Esophagus squamous epithelium (tissue), 5 donors: ENCODE measurements around the gene VPS37B. TPM values are rescaled to one million over a fixed set of nuclear protein-coding genes. Genes with fewer than 3 reads are reported as not detected.
"Not testable (repeated sequence)": the region's sequence is repeated elsewhere in the genome, so short reads cannot be mapped to it uniquely, and the experiment has no call there.

Experiments
- DNase-seq: peaks from one replicate; lab custom pipeline; 2025; lab: John Stamatoyannopoulos, UW
- H3K27ac ChIP-seq, 4 donors: fragments of 200-600 bp; sonication (generic); one replicate each; pipeline ENCODE4 v1.5.1; 2016 to 2019; ENCODE audit warnings: mild to moderate bottlenecking in 1 of 4
- H3K27me3 ChIP-seq, 4 donors: fragments of 200-600 bp; sonication (generic); 1 replicate in 3 of 4; 2 replicates in 1 of 4; pipeline versions ENCODE4 v1.5.1 to v1.6.0; 2017 to 2021; ENCODE audit warnings: antibody characterized with exemption in 1 of 4
- H3K36me3 ChIP-seq, 3 donors: fragments of 200-600 bp; sonication (generic); one replicate each; pipeline ENCODE4 v1.5.1; 2016 to 2019
- H3K4me1 ChIP-seq, 3 donors: fragments of 200-600 bp; sonication (generic); one replicate each; pipeline ENCODE4 v1.5.1; 2017 to 2019
- H3K4me3 ChIP-seq, 4 donors: fragments of 200-600 bp; sonication (generic); 1 replicate in 3 of 4; 2 replicates in 1 of 4; pipeline ENCODE4 v1.5.1; 2016 to 2019; ENCODE audit warnings: mild to moderate bottlenecking in 2 of 4, moderate library complexity in 1 of 4
- H3K9me3 ChIP-seq, 3 donors: fragments of 200-600 bp; sonication (generic); one replicate each; pipeline ENCODE4 v1.5.1; 2016 to 2019
- CTCF ChIP-seq, 6 experiments: fragments of 450-650 bp in 4 of 6; fragments of 200-600 bp in 2 of 6; sonication (generic) in 2 of 6; IDR thresholded peaks; one replicate each; pipeline ENCODE4 v1.5.1; 2016 to 2019; ENCODE audit warnings: antibody characterized with exemption in 6 of 6, mild to moderate bottlenecking in 4 of 6, moderate library complexity in 4 of 6
- POLR2A ChIP-seq, 4 donors: fragments of 450-650 bp; IDR thresholded peaks; one replicate each; pipeline ENCODE4 v1.6.1; 2017; ENCODE audit warnings: antibody characterized with exemption in 4 of 4, mild to moderate bottlenecking in 4 of 4, moderate library complexity in 3 of 4
- WGBS, 2 donors: methylation state at CpG; one replicate each; pipeline ENCODE4 v1.1.5; 2018; 5-methylcytosine and 5-hydroxymethylcytosine counted together
- intact Hi-C: fragments of 100-400 bp; cut with DNase I; formaldehyde crosslinking; loops from one replicate; pipeline ENCODE4 v1.15.0; 2022
- total RNA-seq, 4 donors: library from RNA; depleted of rRNA; stranded (reverse); fragments of >200 nt; gene quantifications; one replicate each; pipeline ENCODE4 v1.1.0, GENCODE V29; 2016
- donor health status: DM: yes; HTN: yes; CAD: no.

VPS37B gene
- total RNA-seq, 4 donors from 2014 or later = 41.1 to 85.7 (median 69.5) TPM

DNA sequence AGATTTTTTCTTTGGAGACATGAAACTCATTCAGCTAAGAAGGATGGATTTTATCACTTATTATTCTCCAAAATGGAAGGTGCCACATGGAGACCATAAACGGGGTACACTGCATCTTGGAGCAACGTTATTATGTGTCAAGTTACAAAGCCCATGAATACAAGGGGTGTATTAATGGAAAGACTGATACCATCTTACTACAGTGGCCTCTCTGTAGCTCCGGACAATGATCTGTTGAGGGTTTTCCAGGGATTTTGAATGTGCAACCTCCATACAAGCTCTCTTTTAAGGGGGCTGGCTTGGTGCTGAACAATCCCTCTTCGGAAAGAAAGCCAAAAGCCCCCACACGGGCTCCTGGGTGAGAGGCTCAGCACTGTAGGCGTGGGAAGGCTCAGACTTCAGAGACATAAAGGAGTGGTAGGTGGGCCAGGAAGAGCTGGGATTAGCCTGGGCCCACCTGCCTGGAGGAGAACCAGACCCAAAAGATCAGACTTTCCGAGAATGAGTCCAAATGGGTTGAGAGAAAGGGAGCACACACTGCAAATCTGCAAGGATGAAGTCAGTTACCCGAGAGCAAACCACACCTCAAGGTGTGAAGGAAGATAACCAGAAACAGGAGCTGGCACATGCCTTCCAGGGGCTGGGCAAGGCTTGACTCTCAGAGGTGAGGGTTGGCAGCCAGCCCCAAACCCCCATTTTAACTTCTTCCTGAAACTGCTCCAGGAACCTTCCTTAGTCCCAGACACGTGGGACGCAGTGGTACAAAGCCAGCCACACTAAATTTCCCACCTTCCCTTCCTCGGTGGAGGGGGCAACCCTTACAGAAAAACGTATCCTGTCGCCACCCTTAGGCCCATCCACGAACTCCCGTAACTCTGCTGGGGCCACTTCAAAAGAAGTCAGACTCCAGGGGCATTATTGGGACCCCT is 1.5 kb downstream of the VPS37B start:
- no peaks in the 10 kb centered on the region for H3K36me3 ChIP-seq
- no peaks in the 10 kb centered on the region for H3K9me3 ChIP-seq
- H3K27me3 ChIP-seq = no peaks in the 10 kb centered on the region
- DNase-seq = no peak
- no peak for TF ChIP-seq CTCF (IDR thresholded peaks at IDR 0.05)
- no peak for TF ChIP-seq POLR2A (IDR thresholded peaks at IDR 0.05)
- H3K4me1 ChIP-seq = peaks cover 57 to 93% (median 59%) of the 10 kb centered on the region in 3 donors
- peak overlapping the region; percentile 88 to 99 (median 96) for H3K27ac ChIP-seq
- peak overlapping the region; percentile 75 to 89 (median 80) for H3K4me3 ChIP-seq
- intact Hi-C loops = no loop called here
- 21 to 22% methylated on average over 13 to 14 of the region's 15 CpGs for WGBS, 2 donors

DNA sequence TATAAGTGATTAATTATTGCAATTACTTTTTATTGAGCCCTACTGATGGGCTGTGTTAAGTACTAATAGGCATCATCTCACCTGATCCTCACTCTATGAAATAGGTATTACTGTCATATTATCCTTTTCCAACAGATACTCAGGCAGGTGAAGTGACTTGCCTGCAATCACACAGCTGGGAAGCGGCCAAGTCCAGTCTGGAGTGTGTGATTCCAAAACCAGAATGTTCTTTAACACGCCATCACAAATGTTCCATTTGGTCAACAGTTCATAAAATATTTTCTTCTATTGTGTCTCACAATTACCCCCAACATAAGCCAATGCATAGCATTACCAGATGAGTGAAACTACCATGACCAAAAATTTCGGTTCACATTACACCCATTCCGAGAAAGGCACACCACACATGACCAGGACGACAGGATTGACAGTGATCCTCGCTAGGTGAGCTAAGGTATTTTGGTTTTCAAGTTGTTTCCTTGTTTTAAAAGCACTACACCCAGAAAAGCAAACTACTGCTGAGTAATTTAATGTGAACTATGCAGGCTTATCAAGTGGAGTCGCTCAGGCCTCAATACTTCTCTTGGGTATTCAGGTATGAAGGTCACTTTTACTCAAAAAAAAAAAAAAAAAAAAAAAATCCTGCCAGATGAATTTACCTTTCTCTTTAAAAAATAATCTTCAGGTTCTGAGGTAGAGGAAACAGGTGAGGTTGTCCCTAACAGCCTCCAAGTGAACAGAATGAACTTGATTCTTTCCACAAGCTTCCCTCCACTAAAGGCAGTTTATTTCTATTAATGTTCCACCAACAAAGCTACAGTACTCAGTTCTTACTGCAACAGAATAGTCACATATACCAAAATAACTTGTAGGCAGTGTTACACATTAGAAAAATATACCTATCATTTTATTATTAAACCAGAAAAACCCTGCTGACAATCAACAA is 2.4 kb downstream of the VPS37B start:
- no peaks in the 10 kb centered on the region for H3K9me3 ChIP-seq
- WGBS, 2 donors = 45 to 54% methylated on average over 7 of the region's 7 CpGs
- intact Hi-C loops = no loop called here
- H3K4me1 ChIP-seq = peaks cover 67 to 93% (median 68%) of the 10 kb centered on the region in 3 donors
- peak overlapping the region; percentile 75 to 89 (median 80) for H3K4me3 ChIP-seq
- H3K36me3 ChIP-seq = no peaks in the 10 kb centered on the region
- no peak for DNase-seq
- no peaks in the 10 kb centered on the region for H3K27me3 ChIP-seq
- peak overlapping the region; percentile 88 to 99 (median 96) for H3K27ac ChIP-seq
- no peak for TF ChIP-seq CTCF (IDR thresholded peaks at IDR 0.05)
- TF ChIP-seq POLR2A (IDR thresholded peaks at IDR 0.05) = no peak

DNA sequence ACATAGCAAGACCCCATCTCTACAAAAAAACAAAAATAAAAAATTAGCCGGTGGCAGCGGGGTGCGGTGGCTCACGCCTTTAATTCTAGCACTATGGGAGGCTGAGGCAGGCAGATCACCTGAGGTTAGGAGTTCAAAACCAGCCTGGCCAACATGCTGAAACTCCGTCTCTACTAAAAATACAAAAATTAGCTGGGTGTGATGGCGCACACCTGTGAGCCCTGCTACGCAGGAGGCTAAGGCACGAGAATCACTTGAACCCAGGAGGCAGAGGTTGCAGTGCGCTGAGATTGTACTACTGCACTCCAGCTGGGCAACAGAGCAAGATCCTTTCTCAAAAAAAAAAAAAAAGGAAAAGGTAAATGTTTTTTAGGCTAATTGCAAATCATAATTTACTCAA is 3.2 kb downstream of the VPS37B start:
- H3K27me3 ChIP-seq, DNase-seq, H3K36me3 ChIP-seq, H3K9me3 ChIP-seq, intact Hi-C loops: not testable (repeated sequence)
- H3K4me3 ChIP-seq = peak overlapping the region in 3 of 4 donors; percentile 12 to 77 (median 31)
- peak overlapping the region; percentile 81 to 99 (median 96) for H3K27ac ChIP-seq
- peaks cover 67 to 93% (median 69%) of the 10 kb centered on the region in 3 donors for H3K4me1 ChIP-seq
- WGBS, 2 donors = 88 to 90% methylated on average over 8 to 9 of the region's 9 CpGs

- Histone ChIP-seq H3K4me3 (peak overlapping the region; percentile 12 to 77 (median 38)), H3K9me3 (no peaks in the 10 kb centered on the region), H3K4me1 (peaks cover 70 to 93% (median 77%) of the 10 kb centered on the region in 3 donors), H3K36me3 (no peaks in the 10 kb centered on the region), H3K27ac (peak overlapping the region; percentile 81 to 99 (median 96)), H3K27me3 (no peaks in the 10 kb centered on the region)
- WGBS, 2 donors = 15 to 20% methylated on average over 10 of the region's 10 CpGs
- TF ChIP-seq POLR2A (IDR thresholded peaks at IDR 0.05) = no peak
- intact Hi-C loops = no loop called here
- no peak for DNase-seq
Measured at GRCh38 chr12:122891661-122892525, 4.0 kb downstream of the VPS37B start.

- peak overlapping the region; percentile 95 to 99 (median 96) for H3K27ac ChIP-seq
- 70% methylated on average over 13 of the region's 13 CpGs for WGBS, 2 donors
- TF ChIP-seq CTCF (IDR thresholded peaks at IDR 0.05) (no peak), POLR2A (IDR thresholded peaks at IDR 0.05) (no peak)
- no peak for DNase-seq
- intact Hi-C loops = no loop called here
- no peaks in the 10 kb centered on the region for H3K27me3 ChIP-seq
- H3K9me3 ChIP-seq = no peaks in the 10 kb centered on the region
- peak overlapping the region in 2 of 4 donors; percentile 33 to 77 for H3K4me3 ChIP-seq
- H3K4me1 ChIP-seq = peaks cover 75 to 98% (median 91%) of the 10 kb centered on the region in 3 donors
- no peaks in the 10 kb centered on the region for H3K36me3 ChIP-seq
Measured at GRCh38 chr12:122889761-122890520, 6.0 kb downstream of the VPS37B start.
